Fibroblast of peridontal ligament (primary cell): ENCODE data around the gene MANSC4.
A peak's percentile ranks its signal among the peaks of the same experiment; 100 is the strongest.

Source experiments
- DNase-seq: peaks from one replicate; pipeline ENCODE4 v3.0.0-alpha.2; 2010; ENCODE audit errors: extremely low read depth

Gene MANSC4

DNA sequence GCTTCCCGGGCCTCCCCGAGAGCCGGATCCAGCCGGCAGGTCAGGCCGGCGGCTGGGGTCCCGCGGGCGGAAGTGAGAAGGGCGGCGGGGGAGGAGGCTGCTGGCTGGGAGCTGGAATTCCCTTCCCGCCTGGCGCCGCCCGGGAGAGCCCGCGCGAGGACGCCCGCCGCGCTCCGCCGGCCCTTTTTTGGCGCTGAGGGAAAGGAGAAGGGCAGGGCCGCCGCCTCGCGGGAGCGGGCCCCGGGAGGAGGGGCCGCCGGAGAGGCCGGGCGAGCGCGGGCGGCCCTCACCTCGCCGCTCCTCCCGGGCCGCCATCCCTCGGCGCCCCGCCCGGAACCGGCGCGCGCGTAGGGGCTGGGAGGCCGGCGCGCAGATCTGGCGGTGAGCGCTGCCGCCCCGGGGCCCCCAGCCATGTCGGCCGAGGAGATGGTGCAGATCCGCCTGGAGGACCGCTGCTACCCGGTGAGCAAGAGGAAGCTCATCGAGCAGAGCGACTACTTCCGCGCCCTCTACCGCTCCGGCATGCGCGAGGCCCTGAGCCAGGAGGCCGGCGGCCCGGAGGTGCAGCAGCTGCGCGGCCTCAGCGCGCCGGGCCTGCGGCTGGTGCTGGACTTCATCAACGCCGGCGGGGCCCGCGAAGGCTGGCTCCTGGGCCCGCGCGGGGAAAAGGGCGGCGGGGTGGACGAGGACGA is at the start of gene MANSC4, which contains the start of gene KLHL42:
MANSC4 (minus strand) TSS at position 317 of the 692 bp plus-strand sequence. CDS start 8,960 bp downstream, outside the sequence.
KLHL42 (plus strand) TSS at position 314 of the 692 bp plus-strand sequence; CDS start at position 412, 98 bp downstream.
- DNase-seq: peak; percentile 62

DNA sequence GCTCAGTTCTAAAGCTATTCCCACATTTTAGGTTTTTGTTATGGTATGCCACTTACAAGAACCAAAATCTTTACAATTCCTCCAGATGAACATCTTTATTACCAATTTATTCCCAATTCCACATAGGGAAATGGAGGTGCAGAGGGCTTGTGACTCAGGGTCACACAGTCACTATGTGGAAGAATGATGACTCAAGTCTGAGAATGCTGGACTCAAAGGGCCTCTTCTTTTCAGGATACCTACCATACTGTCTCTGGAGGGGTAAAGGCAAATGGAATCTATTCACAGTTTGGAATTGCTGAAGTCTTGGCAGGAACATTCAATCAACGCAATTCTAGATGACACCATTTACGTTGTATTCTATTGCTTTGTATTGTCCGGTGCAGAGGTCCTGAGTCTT is 48.2 kb upstream of the MANSC4 start:
- no peak for DNase-seq

DNA sequence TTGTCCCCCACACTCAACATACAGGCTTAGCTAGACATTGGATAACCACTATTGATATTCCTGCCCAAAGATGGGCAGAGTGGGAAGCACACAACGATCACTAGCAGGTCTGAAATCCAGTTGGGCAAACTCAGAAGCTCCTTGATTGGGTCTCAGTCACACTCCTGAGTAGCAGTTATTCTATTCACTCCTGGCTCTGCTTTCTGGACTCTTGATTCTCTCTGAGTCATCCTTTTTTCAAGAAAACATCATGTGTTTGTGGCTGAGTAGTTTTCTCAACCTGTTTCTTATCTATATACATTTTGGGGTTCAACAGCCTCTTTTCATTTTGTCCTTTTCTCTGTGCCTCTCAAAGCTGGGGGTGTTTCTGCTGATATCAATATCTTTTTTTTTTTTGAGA is 46.0 kb upstream of the MANSC4 start:
- DNase-seq: no peak

DNA sequence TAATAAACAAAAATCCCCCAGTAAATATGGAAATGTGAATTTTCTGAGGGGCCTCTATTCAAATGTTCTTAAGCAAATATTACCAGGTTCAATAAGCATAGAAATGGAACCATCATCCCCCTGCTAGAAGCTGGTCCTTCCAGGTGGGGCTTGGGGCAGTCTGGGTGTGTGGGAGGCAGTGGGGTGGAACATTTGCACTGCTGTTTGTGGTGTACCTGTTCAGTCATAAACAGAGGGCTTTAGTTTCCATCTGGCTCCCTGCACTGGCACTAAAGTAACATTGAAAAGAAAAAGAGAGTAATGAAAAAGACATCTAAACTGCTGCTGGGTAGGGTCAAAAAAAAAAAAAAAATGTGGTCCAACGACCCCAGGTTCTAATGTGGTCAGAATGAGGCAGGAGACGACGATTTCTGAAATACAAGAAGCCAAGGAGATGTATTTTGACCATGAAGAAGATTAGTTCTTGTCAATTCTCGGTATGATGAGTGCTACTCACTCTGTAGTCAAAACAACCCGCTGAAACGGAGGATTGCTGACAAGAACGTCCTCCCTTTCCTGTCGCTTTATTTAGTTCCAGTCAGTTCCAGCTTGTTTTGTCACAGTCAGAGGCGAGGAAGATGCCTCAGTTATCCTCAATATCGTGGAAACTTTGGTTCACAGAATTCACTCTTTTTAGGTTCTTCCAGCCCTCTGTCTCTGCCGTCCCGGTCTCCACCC is 44.2 kb upstream of the MANSC4 start:
- DNase-seq: no peak

DNA sequence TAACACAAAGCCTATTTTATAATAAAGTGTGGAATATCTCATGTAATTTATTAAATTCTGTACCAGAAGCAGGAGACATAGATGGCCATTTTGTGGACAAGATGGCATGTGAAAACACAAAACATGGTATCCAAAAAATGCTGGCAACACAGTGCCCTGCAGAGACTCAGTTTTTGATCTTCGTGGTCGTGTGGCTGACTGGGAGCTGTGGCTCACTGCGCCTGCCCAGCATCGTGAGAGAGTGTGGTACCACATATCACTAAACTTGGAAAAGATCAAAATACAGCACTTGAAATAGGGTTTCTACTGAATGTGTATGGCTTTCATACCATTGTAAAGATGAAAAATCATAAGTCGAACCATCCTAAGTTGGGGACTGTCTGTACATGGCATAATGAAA is 43.0 kb upstream of the MANSC4 start:
- no peak for DNase-seq

DNA sequence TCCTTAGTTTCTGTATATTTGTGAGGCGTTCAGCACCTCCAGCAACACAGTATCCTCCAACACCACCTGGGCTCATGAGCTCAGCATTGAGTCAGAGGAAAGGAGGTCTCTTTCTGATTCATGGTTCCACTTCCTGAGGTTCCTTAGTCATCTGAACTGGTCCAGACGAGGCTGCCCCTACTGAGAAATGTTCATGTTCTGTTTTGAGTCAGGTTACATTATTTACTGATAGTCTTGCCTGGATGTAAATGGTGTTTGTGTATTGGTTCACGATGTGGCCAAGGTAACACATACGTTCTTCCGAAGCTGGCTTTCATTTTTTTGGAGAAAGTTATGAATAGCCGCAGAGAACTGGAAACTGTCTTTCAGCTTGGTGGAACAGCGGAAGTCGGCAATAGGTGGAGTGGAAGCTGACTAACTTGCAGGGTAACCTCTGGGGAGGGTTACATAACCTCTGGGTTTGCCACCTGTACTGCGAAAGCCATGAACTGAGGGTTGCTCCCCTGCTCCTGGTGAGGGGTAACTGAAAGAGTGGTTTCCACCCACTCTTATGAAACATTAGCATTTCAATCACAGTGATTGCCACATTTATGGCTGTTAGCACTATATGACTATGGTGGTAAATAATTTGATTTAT is 42.2 kb upstream of the MANSC4 start:
- DNase-seq: peak; percentile 50

DNA sequence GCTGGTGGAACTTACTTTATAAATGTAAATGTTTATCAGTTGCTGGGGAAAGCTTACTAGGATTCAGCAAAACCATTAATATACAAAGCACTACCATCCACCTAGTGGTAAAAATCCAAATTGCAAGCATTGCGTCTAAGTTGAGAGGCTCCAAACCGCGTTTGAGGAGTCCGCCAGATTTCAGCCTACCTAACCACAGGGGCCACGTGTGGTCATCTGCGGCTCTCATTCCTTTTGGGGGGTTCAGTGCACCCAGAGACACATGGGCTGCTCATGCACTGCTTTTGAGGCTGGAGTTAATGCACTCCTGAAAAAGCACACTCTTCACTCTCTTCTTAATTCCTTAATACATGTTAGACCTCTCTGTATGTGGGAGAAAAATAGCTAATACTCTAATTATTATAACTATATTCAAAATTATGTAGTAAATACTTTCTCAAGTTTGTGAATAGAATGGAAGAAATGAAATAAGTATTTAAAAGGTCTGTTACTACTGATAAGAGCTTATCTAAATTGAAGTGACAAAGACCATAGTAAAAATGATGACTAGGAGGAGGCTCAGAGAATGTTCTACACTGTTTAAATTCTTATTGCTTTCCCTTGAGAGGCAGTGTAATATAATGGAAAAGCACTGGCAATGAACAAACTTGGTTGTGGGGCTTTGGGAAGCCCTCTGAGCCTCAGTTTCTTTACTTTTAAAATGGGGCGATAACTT is 41.4 kb upstream of the MANSC4 start:
- peak; percentile 91 for DNase-seq

DNA sequence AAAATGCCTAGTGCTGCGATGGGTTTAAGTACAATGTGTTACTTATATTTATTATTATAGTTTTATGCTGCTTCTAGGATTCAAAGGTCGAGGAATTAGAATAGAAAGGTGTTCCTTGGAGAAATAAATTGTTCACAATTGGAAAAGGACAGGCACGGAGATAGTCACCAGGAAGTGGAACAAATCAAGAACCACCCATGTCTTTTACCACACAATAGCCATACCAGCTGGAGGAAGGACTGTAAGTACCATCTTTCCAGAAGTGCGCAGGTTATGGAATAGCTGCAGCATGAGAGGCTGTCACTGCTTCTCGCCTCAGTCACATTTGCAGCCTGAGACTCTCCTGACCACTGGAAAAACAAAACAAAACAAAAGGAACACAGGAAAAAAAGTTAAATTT is 40.5 kb upstream of the MANSC4 start:
- DNase-seq: no peak

DNA sequence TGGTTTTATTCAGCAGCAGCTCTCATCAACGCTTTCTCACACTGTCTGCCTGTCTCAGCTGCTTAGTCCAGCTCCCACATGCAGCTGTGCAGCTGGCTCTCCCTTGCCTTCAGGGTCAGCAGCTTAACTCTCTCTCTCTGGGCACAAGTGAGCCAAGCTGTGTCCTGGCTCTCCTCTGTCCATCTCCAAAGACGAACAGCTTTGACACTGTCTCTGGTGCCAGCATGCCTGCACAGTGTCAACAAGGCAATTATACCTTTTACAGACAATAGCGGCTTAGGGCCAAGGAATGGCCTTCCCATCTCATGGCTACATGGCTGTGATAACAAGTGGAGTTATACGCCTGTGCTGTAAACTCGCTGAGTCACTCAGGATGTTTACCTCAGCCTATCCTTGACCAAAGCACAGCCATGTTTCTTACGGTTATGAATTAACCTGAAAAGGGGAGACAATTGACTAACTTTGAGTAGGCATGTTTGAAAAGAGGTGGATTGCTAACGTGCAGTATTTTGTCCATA is 38.4 kb upstream of the MANSC4 start:
- DNase-seq: no peak

DNA sequence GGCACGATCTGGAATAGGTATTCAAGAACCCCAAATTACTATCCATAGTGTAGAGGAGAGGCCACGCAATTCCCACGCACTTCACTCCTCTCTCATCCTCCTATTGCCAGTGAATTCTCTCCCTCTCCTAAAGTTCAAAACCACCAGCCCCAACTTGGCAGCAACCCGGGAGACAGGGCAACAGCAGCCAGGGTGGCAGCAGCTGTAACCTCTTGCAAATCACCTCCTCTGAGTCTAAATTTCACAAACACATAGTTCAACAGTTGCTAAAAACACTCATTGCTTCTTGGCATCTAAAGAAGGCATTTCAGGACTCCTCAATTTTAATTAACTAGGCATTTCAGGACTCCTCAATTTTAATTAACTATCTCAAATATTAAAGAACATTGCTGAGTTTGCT is 37.7 kb upstream of the MANSC4 start:
- DNase-seq: no peak

DNA sequence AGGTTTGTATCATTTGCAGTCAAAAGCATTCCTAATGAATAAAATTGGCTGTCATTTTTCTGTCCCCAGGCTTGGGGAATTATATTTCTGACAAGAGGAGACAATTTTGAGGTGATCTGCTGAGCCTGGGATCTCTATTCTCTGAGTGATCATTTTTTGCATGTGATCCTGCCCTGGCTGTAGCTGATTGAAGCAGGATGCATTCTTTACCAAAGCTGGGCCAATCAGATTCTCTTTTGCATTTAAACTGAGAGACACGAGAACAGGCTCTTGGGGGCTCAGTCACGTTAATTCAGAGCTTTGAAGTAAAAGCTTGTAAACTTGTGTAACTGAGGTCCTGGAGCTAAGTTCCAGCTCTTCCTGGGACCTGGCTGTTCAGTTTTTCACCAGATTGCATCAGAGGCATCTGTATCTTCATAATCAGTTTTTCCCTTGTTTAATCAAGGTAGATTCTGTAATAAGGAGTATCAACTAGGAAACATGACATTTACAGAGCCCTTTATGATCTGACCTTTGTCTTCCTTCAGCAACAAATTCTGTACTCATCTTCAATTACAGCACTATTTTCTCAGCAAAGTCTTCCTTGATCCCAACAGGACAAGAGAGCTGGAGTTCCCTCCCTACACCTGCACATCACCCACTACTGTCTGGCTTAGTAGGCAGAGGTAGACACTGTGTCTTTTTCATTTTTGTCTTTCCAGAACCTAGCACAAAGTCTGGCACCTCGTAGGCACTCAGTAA is 35.0 kb upstream of the MANSC4 start:
- DNase-seq: peak; percentile 43

DNA sequence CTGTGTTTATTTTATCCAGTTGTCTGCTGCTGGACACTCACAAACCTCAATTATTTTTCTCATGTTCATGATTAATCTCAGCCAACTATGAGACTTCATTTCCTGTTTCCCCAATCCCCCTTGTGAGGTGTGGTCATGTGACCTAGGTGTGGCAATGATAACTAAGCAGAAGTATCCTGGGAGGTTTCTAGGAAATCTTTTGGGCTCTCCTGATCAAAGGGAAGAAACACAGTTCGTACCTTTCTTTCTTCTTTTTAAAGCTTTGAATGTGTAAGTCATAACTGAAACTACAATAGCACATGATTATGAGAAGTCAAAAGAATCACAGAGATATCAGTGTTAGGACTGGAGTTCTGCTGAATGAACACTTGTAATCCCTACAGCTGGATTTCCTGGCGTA is 34.4 kb upstream of the MANSC4 start:
- no peak for DNase-seq

DNA sequence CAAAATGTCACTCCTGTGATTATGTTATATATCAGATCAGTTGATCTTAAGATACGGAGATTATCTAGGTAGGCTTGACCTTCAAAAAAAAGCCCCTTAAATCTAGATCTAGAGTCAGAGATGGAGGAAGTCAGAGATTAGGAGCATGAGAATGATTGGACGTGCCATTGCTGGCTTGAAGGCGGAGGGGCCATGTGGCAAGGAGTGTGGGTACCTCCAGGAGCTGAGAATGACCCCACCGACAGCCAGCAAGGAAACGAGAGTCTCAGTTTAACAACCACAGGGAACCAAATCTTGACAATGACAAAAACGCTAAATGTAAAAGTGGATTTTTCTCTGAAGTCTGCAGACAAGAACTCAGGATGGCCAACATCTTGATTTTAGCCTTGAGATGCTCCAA is 32.5 kb upstream of the MANSC4 start:
- DNase-seq: no peak

DNA sequence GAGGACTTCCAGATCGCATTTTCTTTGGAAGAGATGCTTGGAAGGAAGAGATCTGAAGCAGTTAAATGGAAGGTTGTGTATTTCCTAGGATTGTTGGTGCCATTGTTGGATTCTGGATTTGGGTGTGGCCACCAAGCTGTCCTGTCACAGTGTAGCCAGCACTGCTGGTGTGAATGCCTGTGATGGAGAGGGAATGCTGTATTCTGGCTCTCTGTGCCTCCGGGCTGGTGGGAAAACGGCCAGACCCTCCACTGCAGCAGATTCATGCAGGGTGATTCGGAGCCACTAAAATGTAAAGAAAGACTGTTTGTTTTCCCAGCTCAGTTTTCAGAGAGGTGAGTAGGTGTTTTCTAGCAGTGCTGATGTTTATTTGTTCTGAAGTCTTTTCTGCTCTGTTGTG is 30.7 kb upstream of the MANSC4 start:
- DNase-seq: no peak

DNA sequence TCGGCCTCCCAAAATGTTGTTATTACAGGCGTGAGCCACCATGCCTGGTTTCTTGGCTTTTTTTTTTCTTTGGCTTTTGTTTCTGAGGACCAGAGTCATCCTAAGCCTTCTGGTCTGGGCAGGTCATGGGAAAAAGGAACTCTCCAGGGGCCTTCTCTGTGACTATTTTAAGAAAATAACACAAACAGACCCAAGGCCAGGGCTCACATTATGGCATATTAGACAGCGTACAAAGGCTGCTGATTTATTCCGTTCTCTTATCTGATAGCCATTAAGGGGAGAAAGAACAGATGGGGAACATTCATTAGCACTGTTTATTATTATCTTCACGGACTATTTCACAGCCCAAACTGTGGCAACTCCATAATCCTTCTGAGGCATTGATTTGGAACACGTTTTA is 28.8 kb upstream of the MANSC4 start:
- DNase-seq: no peak

DNA sequence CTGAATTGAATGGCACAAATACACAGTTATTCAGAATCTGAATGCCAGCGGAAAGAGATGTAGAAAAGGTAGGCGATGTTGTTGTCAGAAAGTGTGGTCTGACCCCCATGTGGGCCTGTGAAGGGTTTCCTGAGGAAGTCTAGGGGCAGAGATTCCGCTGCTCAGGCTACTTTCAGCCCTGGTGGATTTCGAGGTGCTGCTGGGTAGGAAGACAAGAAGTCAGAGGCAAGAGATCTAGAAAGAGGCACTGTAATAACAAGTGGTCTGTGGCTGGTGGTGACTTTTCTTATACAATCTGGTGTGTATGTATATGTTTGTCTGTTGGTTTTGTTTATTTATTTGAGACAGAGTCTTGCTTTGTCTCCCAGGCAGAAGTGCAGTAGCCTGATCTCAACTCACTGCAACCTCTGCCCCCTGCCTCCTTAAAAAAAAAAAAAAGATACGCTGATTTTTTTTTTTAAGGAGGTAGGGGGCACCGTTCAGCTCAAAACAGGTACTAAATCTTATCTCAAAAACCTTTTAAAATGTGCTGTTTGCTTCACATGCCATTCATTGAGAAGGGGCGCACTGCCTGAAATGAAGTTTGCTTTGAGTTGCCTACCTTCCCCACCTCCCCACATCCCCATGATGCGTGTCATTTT is 27.1 kb upstream of the MANSC4 start:
- no peak for DNase-seq

DNA sequence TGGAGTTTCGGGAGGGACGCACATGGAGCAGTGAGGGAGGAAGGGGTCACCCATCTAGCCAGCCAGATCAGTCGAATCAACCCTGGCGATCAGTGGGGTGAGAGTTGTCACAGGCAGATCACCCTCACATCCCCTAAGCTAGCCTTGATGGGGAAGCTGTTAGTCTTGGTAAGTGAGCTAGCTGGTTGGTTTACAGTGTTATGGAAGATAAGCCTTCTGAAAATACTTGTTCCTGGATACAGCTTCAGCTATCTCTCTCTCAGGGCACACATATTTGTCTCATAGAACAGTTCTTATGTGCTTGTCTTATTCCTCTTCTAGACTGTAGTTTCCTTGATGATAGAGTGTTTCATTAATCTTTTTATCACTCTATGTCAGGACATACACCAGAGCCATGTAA is 26.2 kb upstream of the MANSC4 start:
- no peak for DNase-seq

DNA sequence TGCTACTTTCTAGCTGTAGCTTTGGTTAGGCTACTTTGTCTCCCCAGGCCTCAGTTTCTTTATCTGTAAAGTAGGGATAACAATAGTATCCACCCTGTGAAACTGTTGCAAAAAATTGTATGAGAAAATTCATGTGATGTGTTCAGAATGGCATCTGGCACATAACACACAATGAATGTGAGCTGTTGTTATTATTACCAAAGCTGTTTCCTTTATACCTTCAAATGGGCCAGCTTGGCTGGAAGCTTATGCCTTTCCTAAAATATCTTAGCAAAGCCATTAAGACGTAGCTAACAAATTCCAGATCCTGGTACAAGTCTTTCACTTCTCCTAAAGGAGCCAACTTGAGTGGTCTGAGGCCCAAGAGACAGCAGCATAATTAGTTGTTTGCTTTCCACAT is 25.2 kb upstream of the MANSC4 start:
- no peak for DNase-seq

DNA sequence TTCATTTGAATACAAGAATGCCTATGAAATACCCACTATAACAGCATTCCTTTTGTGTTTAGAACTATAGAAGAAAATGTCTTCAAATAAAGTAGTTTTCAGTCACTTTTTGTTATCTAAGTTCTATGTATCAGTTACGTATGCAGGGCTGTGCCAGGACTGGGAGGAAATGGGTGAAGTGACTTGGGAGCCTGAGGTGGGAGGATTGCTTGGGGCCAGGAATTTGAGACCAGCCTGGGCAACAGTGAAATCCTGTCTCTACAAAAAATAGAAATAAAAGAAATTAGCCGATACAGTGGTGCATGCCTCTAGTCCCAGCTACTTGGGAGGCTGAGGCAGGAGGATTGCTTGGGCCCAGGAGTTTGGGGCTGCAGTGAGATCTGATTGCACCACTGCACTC is 22.9 kb upstream of the MANSC4 start:
- DNase-seq: no peak

DNA sequence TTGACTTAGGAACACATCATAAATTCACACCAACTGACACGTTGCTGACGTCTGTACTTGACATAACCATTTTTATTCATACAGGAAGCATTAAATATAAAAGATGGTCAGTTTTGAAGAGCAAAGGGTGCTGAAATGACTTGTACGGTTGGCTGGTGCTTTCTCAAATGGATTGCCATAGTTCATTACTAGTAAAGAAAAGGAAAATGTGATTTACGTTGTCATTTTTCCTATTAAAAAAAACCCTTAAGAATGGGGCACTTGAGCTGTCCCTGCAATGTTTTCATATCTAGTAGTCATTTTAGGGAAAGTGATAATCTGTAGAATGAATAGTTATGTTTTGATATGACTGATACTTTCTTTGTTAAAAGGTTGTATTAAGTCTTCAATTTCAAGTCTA is 22.5 kb upstream of the MANSC4 start:
- no peak for DNase-seq

DNA sequence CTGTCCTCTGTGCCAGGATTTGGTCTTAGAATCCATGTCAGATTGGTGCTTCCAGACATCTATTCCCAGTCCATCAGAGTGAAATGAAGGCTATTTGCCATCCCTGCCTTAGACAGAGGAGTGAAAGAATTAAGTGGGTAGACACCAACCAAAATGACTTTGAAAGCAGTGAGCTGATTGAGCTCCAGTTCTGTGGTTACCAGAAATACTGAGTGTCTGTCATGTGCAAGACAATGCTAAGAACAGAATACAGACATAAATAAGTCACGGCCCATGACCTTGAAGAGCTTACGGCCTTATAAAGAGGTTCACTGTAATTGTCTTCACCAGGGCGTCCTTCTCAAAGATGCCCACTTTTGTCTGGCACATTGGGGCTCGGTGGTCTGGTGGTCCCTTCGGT is 21.6 kb upstream of the MANSC4 start:
- DNase-seq: no peak
